GM18505 (cell line): ENCODE data around the gene SHISA9.
"Not testable (repeated sequence)": the region's sequence is repeated elsewhere in the genome, so short reads cannot be mapped to it uniquely, and the experiment has no call there.

Source experiments
- ATAC-seq: cut with Tn5 transposase; IDR thresholded peaks from one replicate; pipeline ENCODE4 v1.9.1; 2021; ENCODE audit not compliant: unreplicated experiment
- POLR2A ChIP-seq: IDR thresholded peaks from 4 replicates; pipeline ENCODE4 v1.6.1; 2011; ENCODE audit warnings: borderline replicate concordance; ENCODE audit not compliant: insufficient read depth, insufficient read length; ENCODE audit errors: extremely low read depth

The SHISA9 gene

GRCh38 chr16:12901597-12902461 is at the start of gene SHISA9:
SHISA9 (plus strand) TSS chr16:12901598.
- ATAC-seq = no peak
- no peak for TF ChIP-seq POLR2A

- ATAC-seq = no peak
- TF ChIP-seq POLR2A = no peak
Measured at GRCh38 chr16:12853972-12854371, 47.4 kb upstream of the SHISA9 start.

DNA sequence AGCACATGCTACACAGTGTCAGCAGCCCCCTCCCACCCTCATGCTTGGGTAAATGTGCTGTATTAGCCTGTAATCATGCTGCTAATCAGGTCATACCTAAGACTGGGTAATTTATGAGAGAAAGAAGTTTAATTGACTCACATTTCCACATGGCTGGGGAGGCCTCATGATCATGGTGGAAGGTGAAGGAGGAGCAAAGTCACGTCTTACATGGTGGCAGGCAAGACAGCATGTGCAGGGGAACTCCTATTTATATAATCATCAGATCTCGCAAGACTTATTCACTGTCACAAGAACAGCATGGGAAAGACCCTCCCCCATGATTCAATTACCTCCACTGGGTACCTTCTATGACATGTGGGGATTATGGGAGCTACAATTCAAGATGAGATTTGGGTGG is 44.0 kb upstream of the SHISA9 start:
- not testable (repeated sequence) for ATAC-seq

- ATAC-seq = no peak
- no peak for TF ChIP-seq POLR2A
Measured at GRCh38 chr16:12862327-12862726, 39.1 kb upstream of the SHISA9 start.

GRCh38 chr16:12862941-12863340 is 38.5 kb upstream of the SHISA9 start:
- no peak for ATAC-seq
- no peak for TF ChIP-seq POLR2A

DNA sequence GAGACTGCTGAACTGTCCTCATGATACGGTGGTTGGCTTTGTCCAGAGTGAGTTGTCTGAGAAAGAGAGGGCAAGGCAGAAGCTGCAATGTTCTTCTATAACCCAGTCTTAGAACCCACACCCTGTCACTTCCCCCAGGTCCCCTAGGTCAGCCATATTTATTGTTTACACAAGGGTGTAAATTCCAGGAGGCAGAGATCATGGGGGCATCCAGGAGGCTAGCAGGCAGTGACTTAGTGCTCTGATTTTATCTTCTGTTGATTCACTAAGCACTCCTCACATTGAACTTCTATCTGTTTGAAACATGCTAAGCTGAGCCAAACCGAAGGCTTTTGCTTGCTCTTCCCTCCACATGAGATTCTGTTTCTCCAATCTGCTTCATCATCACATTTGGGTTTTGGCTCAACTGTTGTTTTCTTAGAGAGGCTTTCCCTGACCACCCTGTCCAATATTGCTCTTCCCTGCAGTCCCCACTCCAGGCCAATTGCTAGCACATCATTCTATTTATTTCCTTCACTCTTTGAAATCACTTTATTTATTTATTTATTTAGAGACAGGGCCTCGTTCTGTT is 34.3 kb upstream of the SHISA9 start:
- ATAC-seq = no peak

DNA sequence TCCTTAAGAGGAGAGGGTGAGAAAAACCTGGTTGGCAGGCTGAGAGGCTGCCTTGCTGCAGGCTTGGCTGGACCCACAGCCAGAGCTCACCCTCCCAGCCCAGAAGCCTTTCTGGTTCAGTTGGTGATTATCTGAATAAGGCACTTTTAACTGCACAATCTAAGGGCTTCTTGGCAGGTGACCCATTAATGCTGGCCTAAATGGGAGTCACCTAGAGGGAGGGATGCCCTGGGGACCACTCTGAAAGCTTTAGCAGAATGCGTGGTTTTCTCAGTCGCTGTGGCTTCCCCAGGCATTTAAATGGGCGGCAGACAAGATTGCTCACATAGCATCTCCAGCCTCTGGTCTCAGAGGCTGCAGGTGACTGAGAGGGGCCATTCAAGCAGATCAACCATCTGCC is 33.2 kb upstream of the SHISA9 start:
- TF ChIP-seq POLR2A = no peak
- ATAC-seq = no peak

More for the DNA sequence above, 34.3 kb upstream of the SHISA9 start:
- TF ChIP-seq POLR2A = no peak

DNA sequence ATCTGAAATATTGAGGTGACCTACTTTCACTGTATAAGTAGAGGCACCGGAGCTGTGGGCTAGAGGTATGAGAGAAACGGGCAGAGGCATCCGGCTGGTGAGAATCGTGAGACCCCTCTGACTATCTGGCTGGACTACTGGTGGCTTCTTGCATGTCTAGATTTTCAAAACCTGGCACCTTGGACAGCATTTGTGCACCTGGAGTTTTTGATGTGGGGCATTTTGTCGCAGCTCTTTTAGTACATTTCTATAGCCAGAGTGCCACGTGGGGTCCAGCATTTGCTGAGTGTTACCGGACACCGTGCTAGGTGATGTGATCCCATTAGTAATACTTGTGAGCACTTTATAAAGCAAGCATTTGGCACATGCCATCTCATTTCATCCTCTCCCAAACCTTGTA is 32.6 kb upstream of the SHISA9 start:
- TF ChIP-seq POLR2A = no peak
- ATAC-seq = no peak

GRCh38 chr16:12869698-12870427 is 31.5 kb upstream of the SHISA9 start:
- no peak for ATAC-seq
- no peak for TF ChIP-seq POLR2A

DNA sequence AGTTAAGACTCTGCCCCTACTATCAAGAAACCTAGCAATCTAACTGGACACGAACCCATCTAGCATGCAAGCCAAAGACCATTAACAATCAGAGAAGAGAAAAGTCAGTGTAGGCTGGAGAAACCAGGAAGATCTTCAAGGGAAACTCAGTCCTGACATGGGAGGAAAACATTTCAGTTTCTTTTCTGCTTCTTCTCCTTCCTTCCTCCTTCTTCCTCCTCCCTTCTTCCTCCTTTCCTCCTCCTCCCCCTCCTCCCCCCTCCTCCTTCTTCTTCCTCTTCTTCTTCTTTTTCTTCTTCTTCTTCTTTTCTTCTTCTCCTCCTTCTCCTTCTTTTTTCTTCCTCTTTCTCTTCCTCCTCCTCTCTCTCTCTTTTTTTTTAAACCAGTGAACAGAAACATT is 29.6 kb upstream of the SHISA9 start:
- no peak for ATAC-seq
- TF ChIP-seq POLR2A = no peak

DNA sequence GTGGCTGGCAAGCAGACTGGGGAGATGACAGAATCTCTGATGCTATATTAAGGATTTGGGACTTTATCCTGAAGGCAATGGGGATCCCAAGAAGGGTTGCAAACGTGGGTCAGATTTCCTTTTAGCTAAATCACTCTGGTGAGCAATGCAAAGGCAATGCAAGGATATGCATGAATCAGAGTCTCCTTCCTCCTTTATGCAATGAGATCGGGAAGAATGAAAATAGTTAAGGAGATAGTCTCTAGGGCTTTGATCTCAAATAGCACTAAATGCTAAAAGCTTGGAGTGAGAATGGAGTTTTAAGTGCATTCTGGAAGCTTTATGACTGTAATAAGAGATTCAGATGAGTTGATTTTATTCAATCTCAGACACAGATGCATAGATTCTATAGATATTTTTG is 27.2 kb upstream of the SHISA9 start:
- no peak for ATAC-seq
- TF ChIP-seq POLR2A = no peak

DNA sequence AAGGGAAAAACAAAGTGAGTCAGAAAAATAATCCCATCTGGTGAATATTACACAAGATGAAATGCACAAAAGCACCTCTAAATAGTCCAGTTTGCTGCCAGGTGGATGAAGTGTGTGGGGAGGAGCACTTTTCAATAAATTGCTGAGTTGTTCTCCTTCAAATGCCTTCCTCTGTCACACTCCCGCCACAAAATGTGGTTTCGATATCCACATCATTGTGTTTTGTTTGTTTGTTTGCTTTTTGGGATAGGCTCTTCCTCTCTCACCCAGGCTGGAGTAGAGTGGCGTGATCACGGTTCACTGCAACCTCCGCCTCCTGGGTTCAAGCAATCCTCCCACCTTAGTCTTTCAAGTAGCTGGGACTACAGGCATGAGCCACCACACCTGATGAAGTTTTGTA is 24.6 kb upstream of the SHISA9 start:
- ATAC-seq = no peak
- TF ChIP-seq POLR2A = no peak

DNA sequence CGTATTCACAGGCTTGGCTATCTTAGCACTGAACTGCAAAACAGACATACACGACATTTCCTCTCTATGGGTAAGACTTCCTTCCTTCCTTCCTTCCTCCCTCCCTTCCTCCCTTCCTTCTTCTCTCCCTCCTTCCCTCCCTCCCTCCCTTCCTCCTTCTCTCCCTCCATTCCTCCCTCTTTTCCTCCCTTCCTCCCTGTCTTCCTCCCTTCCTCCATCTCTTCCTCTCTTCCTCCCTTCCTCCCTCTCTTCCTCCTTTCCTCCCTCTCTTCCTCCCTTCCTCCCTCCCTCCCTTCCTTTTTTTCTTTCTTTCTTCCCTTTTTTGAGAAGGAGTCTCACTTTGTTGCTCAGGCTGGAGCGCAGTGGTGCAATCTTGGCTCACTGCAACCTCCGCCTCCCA is 22.4 kb upstream of the SHISA9 start:
- no peak for TF ChIP-seq POLR2A
- ATAC-seq = no peak

GRCh38 chr16:12879812-12880211 is 21.6 kb upstream of the SHISA9 start:
- TF ChIP-seq POLR2A = no peak
- ATAC-seq = no peak
